NCI-H2107 (cell line): Measurements from ENCODE around the gene B4GAT1.

Experiments used
- DNase-seq: peaks from one replicate; lab custom pipeline; 2025; lab: John Stamatoyannopoulos, UW

B4GAT1 gene

DNA sequence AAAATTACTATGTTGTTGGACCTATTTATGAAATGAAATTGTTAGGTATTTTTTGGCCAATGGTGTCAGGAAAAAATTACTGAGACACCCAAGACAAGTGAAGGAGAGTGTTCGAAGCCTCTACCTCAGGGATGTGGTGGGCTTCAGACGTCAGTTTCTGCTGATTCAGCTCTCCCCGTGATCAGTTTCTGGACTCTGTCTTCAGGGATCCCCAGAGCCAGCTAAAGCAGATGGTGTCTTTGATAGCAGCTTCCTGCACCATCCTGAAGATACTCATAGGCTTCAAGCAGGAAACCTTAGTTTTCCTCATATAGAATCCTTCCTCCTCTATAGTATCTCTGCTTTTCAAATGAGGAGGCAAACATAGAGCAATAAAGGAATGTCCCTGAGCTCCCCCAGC is 38.0 kb downstream of the B4GAT1 start:
- no peak for DNase-seq

DNA sequence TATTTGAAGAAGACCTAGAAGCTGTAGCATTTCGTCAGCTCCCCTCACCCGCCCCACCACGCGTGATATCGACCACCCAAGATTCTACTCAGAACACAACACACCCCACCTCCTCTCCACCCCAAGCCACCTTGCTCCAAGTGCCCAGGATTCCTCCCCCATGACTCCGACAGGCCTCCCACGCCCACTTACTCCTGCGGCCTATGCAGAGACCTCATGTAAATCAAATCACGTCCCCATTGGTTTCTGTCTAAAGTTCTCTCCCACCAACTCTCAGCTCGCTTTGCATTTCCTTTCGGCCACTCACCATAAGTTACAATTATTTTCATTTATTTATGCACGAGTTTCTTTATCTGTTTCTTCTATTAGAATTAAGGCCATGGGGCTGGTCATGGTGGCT is 44.8 kb downstream of the B4GAT1 start:
- DNase-seq: no peak

DNA sequence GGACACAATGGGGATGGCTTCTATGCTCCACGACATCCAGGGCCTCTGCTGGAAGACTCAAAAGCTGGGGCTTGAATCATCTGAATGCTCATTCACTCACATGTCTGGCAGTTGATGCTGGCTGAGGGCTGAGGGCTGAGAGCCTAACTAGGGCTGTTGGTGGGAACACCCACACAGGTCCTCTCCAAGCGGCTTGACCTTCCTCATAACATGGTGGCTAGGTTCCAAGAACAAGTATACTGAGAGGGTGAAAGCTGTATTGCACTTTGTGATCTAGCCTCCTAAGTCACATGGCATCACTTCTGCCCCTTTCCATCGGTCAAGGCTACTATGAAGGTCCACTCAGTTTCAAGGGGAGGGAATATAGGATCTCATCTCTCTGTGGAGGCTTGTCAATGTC is 48.2 kb downstream of the B4GAT1 start:
- DNase-seq: no peak

DNA sequence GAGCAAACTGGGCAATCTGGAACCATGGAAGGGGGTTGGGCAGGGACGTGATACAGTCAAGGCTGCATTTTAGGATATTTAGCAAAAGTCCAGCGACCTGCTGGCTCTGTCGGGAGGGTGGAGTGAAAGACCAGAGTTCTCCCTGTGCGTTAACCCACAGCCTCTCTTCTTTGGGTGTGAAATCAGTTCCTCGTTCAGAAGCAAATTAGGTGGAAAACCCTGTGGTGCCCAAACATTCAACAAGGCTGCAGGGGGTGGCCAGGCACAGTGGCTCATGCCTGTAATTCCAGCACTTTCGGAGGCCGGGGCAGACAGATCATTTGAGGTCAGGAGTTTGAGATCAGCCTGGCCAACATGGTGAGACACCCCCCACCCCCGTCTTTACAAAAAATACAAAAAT is 49.8 kb downstream of the B4GAT1 start:
- no peak for DNase-seq
